Measurements from ENCODE around the gene PGM5.

PGM5 gene

GRCh38 chr9:68446836-68447235, 90.4 kb downstream of the PGM5 start:
- no peak for DNase-seq

- no peak for DNase-seq
These were observed 91.2 kb downstream of the PGM5 start for GRCh38 chr9:68447611-68448010.

GRCh38 chr9:68454579-68455334, 98.3 kb downstream of the PGM5 start:
- no peak for DNase-seq

GRCh38 chr9:68455451-68455850, 99.0 kb downstream of the PGM5 start:
- peak; percentile 50 for DNase-seq

GRCh38 chr9:68457803-68458202, 101.4 kb downstream of the PGM5 start:
- no peak for DNase-seq

- DNase-seq = no peak
These were observed 102.5 kb downstream of the PGM5 start for GRCh38 chr9:68458918-68459317.

GRCh38 chr9:68462105-68462775, 105.8 kb downstream of the PGM5 start:
- DNase-seq = no peak

GRCh38 chr9:68470067-68470466, 113.7 kb downstream of the PGM5 start:
- DNase-seq = no peak

GRCh38 chr9:68470634-68471033, 114.2 kb downstream of the PGM5 start:
- no peak for DNase-seq

GRCh38 chr9:68472119-68472518, 115.7 kb downstream of the PGM5 start:
- DNase-seq = no peak

GRCh38 chr9:68473790-68474189, 117.4 kb downstream of the PGM5 start:
- DNase-seq = no peak

GRCh38 chr9:68476422-68476821, 120.0 kb downstream of the PGM5 start:
- DNase-seq = no peak

GRCh38 chr9:68476847-68477246, 120.4 kb downstream of the PGM5 start:
- DNase-seq = no peak

GRCh38 chr9:68480807-68481206, 124.4 kb downstream of the PGM5 start:
- no peak for DNase-seq

- no peak for DNase-seq
These were observed 126.1 kb downstream of the PGM5 start for GRCh38 chr9:68482548-68482947.

- no peak for DNase-seq
These were observed 131.7 kb downstream of the PGM5 start for GRCh38 chr9:68488126-68488525.

- DNase-seq = no peak
These were observed 133.2 kb downstream of the PGM5 start for GRCh38 chr9:68489646-68490045.

GRCh38 chr9:68492806-68493205, 136.4 kb downstream of the PGM5 start:
- peak; percentile 93 for DNase-seq

- no peak for DNase-seq
These were observed 137.1 kb downstream of the PGM5 start for GRCh38 chr9:68493541-68493940.

GRCh38 chr9:68493958-68494577, 137.7 kb downstream of the PGM5 start:
- DNase-seq = peak; percentile 2

- DNase-seq = no peak
These were observed 138.8 kb downstream of the PGM5 start for GRCh38 chr9:68495247-68495646.

- DNase-seq = no peak
These were observed 139.9 kb downstream of the PGM5 start for GRCh38 chr9:68496356-68496755.

- no peak for DNase-seq
These were observed 141.2 kb downstream of the PGM5 start for GRCh38 chr9:68497629-68498028.

GRCh38 chr9:68498816-68499215, 142.4 kb downstream of the PGM5 start:
- no peak for DNase-seq

Measured in DMS 273 treated with DMSO at 0.1 percent for 48 hours (cell line).